Stimulated activated naive CD4-positive, alpha-beta T cell (primary cell): ENCODE data around the gene COX7A1.
"Not testable (repeated sequence)": the region's sequence is repeated elsewhere in the genome, so short reads cannot be mapped to it uniquely, and the experiment has no call there.

ENCODE experiments used
- DNase-seq, 6 experiments: peaks; one replicate each; lab custom pipeline; 2025; lab: John Stamatoyannopoulos, UW

Gene COX7A1

GRCh38 chr19:36141039-36141927 is 11.0 kb downstream of the COX7A1 start:
- peak; percentile 85 to 94 (median 86) for DNase-seq

GRCh38 chr19:36140304-36141038 is 11.8 kb downstream of the COX7A1 start:
- peak in 4 of 6 experiments; percentile 30 to 75 (median 70) for DNase-seq

GRCh38 chr19:36139473-36140303 is 12.6 kb downstream of the COX7A1 start, which contains the start of gene CAPNS1:
TSS of gene CAPNS1 (plus strand) at chr19:36140066. CDS start at chr19:36141012, 946 bp downstream.
- DNase-seq = peak; percentile 72 to 90 (median 86)

- DNase-seq = no peak
These were observed 13.2 kb downstream of the COX7A1 start for GRCh38 chr19:36139120-36139472.

- DNase-seq = no peak
These were observed 15.1 kb downstream of the COX7A1 start for GRCh38 chr19:36136964-36137686.

- DNase-seq = not testable (repeated sequence)
These were observed 17.4 kb downstream of the COX7A1 start for GRCh38 chr19:36134867-36135266.

GRCh38 chr19:36131221-36131620 is 21.0 kb downstream of the COX7A1 start:
- not testable (repeated sequence) for DNase-seq

- DNase-seq = no peak
These were observed 23.9 kb downstream of the COX7A1 start for GRCh38 chr19:36128392-36128736.

- no peak for DNase-seq
These were observed 26.7 kb downstream of the COX7A1 start for GRCh38 chr19:36125557-36125956.

- DNase-seq = no peak
These were observed 30.6 kb downstream of the COX7A1 start for GRCh38 chr19:36121486-36122124.

- no peak for DNase-seq
These were observed 31.3 kb downstream of the COX7A1 start for GRCh38 chr19:36120984-36121358.

GRCh38 chr19:36120092-36120983 is 31.9 kb downstream of the COX7A1 start:
- DNase-seq = peak in 1 of 6 experiments; percentile 1

GRCh38 chr19:36116344-36116637 is 36.0 kb downstream of the COX7A1 start:
- no peak for DNase-seq

GRCh38 chr19:36115453-36116343 is 36.5 kb downstream of the COX7A1 start, which contains the start of gene TBCB:
TSS of gene TBCB (plus strand) at chr19:36115468. CDS start at chr19:36115561, 93 bp downstream.
- peak in 4 of 6 experiments; percentile 91 to 99 (median 94) for DNase-seq

GRCh38 chr19:36114721-36115452 is 37.4 kb downstream of the COX7A1 start, which contains the start of gene POLR2I:
TSS of gene POLR2I (minus strand) at chr19:36114875. CDS start at chr19:36114856, 19 bp downstream.
- DNase-seq = peak; percentile 99 to 100 (median 99)

GRCh38 chr19:36113894-36114720 is 38.1 kb downstream of the COX7A1 start:
- DNase-seq = peak in 2 of 6 experiments; percentile 12 to 46

GRCh38 chr19:36113425-36113824 is 38.8 kb downstream of the COX7A1 start:
- DNase-seq = no peak
